GM12874 (cell line): Measurements from ENCODE around the gene BCAT1.

Experiments used
- CTCF ChIP-seq: IDR thresholded peaks from 2 replicates; pipeline ENCODE4 v1.5.1; 2011; ENCODE audit warnings: low read depth, mild to moderate bottlenecking, control low read depth, low read length, moderate library complexity; ENCODE audit not compliant: insufficient read depth

BCAT1 gene

GRCh38 chr12:24760606-24761378, 188.1 kb downstream of the BCAT1 start:
- TF ChIP-seq CTCF = no peak

GRCh38 chr12:24760162-24760561, 188.7 kb downstream of the BCAT1 start:
- no peak for TF ChIP-seq CTCF
